HG02623 (cell line): ENCODE data around the gene CWF19L1.
A peak's percentile ranks its signal among the peaks of the same experiment; 100 is the strongest.
"Not testable (repeated sequence)": the region's sequence is repeated elsewhere in the genome, so short reads cannot be mapped to it uniquely, and the experiment has no call there.

Source experiments
- ATAC-seq: cut with Tn5 transposase; IDR thresholded peaks from one replicate; pipeline ENCODE4 v1.9.1; 2021; ENCODE audit warnings: moderate library complexity; ENCODE audit not compliant: unreplicated experiment

The CWF19L1 gene

DNA sequence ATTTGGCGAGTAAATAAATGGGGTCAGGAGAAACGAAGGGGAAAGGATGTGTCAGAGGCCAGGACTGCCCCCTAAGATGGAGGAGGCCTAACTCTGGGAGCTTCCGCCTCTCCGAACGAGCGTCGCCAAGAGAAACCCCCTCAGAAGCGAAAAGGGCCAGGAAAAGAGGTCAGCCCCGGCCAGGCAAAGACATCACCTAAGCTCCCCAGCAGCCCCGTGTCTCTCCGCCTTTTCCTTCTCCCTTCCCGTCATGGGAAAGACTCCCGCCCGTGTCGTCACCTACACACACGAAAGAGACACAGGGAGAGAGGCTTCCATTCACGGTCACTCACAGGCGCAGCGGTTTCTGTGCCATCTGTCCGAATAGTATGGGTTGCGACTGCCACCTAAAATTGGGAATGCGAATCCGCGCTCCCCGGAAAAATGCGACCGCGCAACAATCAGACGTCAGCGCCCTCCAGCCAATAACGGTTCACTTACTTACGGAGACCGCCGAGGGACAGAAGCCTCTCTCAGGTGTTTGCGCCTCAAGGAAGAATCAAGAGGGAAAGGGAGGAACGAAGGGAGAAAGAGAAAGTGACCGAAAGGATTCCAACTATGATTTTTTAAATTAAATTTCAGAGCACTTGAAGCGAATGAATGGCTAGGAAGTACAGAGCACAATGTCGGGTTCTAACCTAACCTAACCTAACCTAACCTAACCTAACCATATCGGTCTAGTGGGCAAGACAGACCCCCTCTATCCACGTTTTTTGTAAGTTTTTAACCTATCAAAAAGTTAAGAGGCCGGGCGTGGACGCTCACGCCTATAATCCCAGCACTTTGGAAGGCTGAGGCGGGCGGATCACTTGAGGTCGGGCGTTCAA is at the start of gene CWF19L1:
TSS of gene CWF19L1 (minus strand) at position 400 of the 866 bp plus-strand sequence. CDS start at position 355, 45 bp downstream.
- ATAC-seq: peak; percentile 77

DNA sequence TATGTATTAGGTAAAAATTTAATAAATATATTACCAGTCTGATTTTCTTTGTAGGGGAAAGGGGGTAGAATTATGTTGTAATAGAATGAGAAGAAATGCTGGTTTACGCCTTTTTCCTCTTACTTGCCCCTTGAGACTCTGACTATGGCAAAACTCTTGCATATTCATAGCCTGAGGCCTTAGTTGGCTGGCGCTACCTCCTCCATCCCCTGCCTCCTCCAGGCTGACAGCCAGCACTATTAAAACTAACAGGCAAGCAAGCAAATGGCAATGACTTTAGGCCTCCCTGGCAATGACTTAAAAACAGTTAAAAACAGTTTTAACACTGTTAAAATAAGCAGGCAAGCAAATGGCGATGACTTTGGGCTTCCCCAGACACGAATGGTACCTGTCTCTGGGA is 48.2 kb upstream of the CWF19L1 start:
- ATAC-seq: no peak

- no peak for ATAC-seq
Observed at GRCh38 chr10:100311298-100311697, 43.9 kb upstream of the CWF19L1 start.

DNA sequence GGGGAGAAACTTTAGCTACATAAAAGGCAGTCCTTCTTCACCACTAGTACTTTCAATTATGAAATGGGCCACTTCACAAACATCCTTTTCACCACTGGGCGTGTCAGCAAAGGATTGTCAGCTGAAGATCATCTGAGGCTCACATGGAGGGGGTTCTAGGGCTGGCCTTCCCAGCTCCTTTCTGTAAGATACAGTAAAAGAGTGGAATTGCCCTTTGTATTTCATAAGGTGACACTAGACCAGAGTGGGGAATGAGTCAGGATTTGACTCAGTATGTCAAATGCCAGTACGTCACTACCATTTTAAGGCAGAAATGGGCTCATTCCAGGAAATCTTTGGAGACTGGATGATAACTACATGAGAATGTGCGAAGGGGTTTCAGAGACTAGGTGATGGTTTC is 40.2 kb upstream of the CWF19L1 start:
- no peak for ATAC-seq

DNA sequence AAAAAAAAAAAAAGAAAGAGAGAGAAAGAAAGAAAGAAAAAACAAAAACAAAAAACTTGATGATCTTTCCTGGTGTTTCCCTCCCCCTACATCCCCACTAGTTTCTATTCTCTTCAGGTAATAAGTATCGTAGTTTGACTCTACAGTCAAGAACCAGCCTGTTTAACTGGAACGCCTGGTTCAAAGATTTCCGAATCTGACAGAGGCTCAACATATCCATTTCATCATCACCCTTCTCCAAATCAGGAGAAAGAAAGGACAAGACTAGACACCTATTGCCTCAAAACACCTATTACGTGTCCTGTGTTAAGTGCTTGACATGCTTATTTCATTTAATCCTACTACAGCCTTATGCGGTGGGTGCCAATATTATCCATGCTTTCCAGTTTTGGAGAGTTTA is 39.4 kb upstream of the CWF19L1 start:
- ATAC-seq: no peak

- ATAC-seq: no peak
Observed at GRCh38 chr10:100304414-100304813, 37.0 kb upstream of the CWF19L1 start.

DNA sequence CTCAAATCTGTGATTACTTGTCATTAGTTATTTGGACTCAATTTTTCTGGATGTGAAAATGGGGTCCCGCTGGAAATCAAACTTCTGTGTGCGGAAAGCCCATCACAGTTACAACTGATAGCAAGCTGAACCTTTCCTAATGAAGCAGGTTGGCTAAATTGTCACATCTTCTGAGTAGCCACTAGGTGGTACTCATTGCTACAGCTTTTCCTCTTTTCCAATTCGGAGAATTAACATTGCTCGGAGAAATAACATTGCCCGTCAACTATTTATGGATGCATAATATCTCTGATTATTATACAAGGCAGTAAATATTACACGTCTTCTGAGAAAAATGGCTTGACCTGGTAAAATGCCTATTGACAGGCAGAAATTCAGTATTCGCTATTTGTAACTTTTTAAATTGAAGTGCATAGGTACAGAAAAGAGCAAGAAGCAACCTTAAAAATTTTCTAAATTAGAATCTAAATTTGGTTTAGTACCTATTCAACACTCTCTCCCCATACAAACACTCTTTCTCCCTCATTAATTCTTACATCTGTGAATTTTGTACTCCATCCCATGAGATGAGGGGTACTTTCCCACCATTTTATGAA is 36.4 kb upstream of the CWF19L1 start:
- ATAC-seq: no peak

- not testable (repeated sequence) for ATAC-seq
Observed at GRCh38 chr10:100301123-100301522, 33.7 kb upstream of the CWF19L1 start.

DNA sequence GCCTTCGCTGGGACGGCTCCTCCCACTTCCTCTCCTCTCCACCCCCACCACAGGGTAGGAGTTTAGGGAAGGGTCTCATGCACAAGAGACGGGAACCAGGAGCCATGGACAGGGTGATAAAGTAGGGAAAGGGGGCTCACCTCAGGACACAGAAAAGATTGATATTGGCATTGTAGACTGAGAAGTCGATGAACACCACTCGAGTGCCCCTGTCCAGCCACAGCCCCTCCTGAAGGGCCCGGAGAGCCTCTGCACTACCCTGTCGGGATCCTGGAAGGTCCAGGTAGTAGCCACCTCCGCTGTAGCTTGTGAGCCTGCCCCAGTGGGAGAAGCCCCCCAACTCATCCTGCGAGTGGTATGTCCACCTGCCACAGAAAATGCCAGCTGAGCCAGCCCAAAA is 29.8 kb upstream of the CWF19L1 start:
- no peak for ATAC-seq

DNA sequence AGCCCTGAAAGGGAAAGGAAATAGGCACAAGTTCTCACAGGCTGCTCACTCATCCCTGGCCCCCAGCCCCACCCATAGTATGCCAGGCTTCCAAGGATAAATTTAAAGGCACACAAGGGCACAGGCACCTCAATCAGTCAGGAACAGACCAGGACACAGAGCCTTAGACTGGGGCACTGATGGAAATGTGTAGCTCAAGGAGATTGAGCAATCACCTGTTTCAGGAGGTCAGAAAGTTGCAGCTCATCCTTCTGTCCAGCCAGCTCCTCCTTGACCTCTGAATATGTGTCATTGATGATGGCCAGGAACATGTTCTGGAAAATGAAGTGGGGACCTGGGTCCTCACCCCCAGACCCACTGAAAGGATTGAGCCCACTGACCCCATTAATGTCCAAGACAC is 25.6 kb upstream of the CWF19L1 start:
- no peak for ATAC-seq

DNA sequence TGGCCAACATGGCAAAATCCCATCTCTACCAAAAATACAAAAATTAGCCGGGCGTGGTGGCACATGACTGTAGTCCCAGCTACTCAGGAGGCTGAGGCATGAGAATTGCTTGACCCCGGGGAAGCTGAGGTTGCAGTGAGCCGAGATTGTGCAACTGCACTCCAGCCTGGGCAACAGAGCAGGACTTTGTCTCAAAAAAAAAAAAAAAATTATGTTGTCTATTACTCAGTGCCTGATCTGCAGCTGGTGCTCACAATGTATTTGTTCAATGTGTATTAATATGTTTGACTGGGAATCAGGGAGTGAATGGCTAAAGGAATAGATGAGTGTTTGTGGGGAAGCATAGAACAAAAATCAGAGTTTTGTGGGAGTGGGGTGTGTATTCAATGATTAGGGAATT is 24.9 kb upstream of the CWF19L1 start:
- not testable (repeated sequence) for ATAC-seq

DNA sequence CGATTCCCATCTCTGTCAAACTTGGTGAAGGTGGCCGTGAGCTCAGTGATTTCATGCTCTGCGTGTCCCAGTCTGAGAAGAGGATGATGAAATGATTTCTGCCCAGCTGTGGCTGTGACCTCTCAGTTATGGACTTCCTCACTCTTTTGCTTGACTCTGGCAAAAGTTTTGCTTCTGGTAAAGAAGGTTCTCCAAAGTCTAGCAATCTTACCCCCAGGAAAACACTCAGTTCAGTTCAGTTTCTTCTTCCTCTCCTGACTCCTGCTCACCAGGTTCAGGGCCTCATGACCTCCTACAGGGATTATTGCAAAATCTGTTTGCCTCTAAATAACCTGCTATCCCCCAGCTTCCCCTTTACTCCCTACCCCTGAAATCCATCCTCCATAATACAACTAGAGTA is 23.9 kb upstream of the CWF19L1 start:
- ATAC-seq: no peak

GRCh38 chr10:100289641-100290040 is 22.2 kb upstream of the CWF19L1 start:
- no peak for ATAC-seq

DNA sequence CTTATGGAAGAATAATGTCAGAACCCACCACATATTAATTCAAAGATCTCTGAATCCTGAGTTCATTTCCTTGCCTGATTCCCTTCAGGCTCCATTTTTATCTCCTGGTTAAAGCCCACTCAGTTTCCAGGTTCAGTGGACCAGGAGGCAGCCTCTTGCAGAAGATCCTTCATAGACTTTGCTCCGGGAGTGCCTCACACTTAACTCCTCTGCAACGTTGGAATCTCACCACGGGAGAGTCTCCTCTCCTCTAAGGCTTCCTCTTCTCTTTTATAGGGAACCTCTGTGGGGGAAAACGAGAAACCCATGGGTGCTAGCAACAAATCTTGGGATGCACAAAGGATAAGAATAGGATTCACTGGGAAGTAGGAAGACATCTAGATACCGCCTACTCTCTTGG is 20.8 kb upstream of the CWF19L1 start:
- ATAC-seq: no peak

DNA sequence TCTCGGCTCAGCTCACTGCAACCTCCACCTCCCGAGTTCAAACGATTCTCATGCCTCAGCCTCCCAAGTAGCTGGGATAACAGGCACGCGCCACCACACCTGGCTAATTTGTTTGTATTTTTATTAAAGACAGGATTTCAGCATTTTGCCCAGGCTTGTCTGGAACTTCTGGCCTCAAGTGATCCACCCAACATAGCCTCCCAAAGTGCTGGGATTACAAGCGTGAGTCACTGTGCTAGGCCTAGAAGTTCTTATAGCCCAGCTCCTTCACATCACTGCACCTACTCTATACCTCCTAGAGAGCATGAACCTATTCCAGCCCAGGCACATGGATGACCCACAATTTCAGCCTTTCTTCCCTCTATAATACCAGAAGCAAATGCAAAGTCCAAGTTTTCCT is 20.3 kb upstream of the CWF19L1 start:
- no peak for ATAC-seq

DNA sequence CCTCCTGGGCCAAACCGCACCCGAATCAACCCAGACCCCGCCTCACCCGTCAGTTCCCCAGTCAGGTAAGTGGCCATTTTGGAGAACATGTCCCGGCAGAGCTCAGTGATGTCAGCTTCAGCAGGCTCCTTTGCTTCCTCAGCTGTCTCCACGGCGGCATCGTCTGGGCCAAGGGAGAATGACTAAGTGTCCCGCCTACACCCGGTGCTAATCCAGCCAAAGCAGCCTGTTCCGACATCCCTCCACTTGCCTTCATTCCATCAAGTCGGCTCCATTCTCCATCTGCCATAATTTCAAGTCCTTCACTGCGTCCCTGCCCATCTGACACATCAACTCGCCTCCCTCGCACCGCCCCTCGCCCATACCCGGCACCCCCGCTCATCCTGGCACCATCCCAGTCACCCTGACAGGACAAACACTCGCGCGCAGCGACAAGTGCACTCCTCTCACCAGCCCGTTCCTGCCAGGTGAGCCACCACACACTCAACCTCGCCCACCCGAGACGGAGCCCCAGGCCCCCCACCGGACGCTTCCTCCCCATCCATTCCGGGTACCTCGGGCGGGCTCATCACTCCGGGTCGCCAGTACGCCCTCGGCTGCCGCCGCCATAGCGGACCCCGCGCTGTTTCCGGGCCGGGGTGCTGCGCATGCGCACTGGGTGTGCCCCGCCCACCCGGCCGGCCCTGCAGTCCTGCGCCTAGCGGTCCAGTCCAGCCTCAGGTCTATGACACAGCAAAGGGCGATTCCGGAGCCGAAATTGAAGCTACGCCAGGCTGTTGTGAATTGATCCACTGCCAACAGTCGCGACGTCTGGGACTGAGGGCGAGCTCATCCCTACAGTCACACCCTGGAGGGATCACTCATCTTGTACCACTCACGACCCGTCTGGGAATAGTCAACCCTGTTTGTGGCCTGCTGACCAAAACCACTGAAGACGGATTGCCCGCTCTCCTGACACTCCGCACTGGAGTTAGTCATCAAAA is 18.9 kb upstream of the CWF19L1 start, which contains the start of gene BLOC1S2:
TSS of gene BLOC1S2 (minus strand) at position 630 of the 983 bp plus-strand sequence. CDS start at position 609, 21 bp downstream.
- peak; percentile 94 for ATAC-seq

DNA sequence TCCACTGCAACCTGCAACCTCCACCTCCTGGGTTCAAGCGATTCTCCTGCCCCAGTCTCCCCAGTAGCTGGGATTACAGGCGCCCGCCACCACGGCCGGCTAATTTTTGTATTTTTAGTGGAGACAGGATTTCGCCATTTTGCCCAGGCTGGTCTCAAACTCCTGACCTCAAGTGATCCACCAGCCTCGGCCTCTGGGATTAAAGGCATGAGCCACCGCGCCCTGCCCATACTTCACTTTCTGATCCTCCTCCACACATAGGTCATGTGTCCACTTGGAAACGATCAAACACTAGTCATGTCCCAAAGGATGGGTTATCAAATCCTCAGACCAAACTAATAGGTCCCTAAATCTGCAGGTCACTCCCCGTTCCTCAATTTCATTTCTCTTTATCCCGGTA is 17.9 kb upstream of the CWF19L1 start:
- not testable (repeated sequence) for ATAC-seq

GRCh38 chr10:100282907-100283306 is 15.5 kb upstream of the CWF19L1 start:
- ATAC-seq: no peak

DNA sequence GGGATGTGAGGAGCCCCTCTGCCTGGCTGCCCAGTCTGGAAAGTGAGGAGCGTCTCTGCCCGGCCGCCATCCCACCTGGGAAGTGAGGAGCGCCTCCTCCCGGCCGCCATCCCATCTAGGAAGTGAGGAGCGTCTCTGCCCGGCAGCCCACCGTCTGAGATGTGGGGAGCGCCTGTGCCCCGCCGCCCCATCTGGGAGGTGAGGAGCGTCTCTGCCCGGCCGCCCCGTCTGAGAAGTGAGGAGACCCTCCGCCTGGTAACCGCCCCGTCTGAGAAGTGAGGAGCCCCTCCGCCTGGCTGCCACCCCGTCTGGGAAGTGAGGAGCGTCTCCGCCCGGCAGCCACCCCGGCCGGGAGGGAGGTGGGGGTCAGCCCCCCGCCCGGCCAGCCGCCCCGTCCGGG is 9.5 kb upstream of the CWF19L1 start:
- not testable (repeated sequence) for ATAC-seq

GRCh38 chr10:100265821-100266485 is 1.5 kb downstream of the CWF19L1 start:
- ATAC-seq: no peak

GRCh38 chr10:100254191-100254590 is 13.2 kb downstream of the CWF19L1 start:
- no peak for ATAC-seq
